GM10847 (cell line): ENCODE measurements around the gene NTHL1.
A peak's percentile ranks its signal among the peaks of the same experiment; 100 is the strongest.

Source experiments
- POLR2A ChIP-seq: IDR thresholded peaks from 2 replicates; pipeline ENCODE4 v1.6.1; 2011; ENCODE audit not compliant: insufficient read length; ENCODE audit errors: extremely low read depth

The NTHL1 gene

GRCh38 chr16:2047330-2048115 lies at the start of gene NTHL1, which contains the start of gene TSC2:
Gene NTHL1 (minus strand): TSS chr16:2047834. CDS start chr16:2047823, 11 bp downstream.
Gene TSC2 (plus strand): TSS chr16:2047985. CDS start chr16:2048616, 631 bp downstream.
- peak; percentile 76 for TF ChIP-seq POLR2A

- TF ChIP-seq POLR2A, result no peak
Measured at GRCh38 chr16:2096853-2097595, 49.4 kb upstream of the NTHL1 start.

DNA sequence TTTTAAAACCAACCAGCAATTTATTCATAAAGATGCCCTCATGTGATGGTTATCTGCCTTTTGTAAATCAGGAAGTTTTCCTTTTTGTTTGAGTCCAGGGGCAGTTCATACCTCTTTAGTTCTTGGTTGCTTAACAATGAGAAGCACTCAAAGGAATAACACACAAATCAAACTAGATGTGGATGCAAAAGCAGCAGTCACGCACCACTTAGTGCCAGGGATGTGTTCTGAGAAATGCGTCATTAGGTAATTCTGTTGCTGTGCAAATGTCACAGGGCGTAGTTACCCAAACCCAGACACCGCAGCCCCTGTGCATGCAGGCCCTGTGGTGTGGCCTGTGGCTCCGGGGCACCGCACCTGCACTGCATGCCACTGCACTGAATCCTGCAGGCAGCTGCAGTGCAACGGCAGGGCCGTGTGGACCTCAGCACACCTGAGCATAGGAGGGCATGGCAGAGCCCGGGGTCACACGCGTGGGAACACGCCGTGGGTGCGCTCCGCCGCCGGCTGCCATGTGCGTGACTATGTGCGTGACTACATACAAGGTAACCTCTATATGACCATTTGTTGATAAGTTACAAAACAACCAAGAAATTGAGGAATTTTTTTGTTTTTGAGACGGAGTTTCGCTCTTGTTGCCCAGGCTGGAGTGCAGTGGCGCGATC lies 48.4 kb upstream of the NTHL1 start:
- no peak for TF ChIP-seq POLR2A

- no peak for TF ChIP-seq POLR2A
Measured at GRCh38 chr16:2095315-2095853, 47.8 kb upstream of the NTHL1 start.

- TF ChIP-seq POLR2A, result no peak
Measured at GRCh38 chr16:2093793-2094192, 46.2 kb upstream of the NTHL1 start.

DNA sequence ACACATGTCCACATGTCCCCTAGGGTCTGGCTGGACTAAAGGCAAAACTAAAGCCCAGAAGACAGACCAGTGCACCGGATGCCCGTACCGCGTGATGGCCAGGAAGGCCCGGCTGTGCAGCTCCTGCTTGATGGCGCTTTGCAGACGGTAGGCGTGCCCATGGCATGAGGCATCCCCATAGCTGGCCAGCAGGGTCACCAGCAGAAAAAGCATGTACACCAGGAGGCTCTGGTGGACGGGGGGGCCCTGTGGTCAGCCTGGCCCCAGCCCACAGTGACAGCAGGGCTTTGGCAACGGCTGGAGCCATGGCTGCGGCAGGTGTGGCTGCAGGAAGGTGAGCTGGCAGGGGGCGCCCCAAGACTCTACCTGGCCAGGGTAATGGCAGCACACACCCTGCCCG lies 45.2 kb upstream of the NTHL1 start:
- no peak for TF ChIP-seq POLR2A

DNA sequence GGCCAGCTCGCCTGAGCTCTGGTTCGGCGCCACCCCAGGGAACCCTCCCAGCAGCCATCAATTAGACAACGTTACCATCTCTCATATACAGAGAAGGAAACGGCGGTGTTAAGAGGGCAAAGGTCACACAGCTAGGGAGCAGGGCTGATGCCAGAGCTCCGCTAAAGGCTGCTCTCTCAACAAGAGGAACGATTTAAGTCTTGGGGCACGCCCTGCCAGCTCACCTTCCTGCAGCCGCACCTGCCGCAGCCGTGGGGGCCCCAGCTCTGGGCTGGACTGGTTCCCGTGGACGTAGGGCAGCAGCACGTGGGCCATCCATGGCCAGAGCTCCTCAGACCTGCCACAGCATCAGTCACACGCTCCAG lies 44.6 kb upstream of the NTHL1 start:
- no peak for TF ChIP-seq POLR2A

DNA sequence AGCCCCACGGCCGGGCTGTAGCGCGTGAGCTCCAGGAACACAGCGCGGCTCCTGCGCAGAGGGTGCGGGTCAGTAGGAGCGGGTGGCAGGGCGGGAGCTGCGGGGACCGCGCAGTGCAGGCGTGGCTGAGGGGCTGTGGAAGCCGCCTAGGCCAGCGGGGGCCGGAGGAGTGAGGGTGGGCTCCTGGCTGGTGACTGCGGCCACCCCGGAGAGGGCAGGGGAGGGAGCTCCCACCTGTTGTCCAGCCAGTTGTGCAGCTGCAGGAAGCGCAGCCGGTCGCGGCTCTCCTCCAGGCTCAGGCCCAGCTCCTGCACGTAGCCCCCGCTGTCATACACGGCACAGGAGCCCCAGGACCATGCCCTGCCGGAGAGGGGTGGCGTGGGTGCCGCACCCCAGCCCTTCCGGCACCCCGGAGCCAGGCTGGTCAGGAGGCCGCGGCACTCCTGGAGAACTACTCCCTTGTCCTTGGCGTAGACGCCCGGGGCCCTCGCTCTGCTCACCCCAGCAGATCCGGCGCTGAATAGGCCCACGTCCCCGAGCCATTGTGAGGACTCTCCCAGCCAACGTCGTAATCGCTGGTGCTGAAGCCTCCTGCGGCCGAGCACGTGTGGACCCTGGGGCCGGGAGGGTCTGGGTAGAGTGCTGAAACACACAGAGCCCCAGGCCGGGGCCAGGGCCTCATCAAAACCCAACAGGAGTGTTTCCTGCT lies 44.1 kb upstream of the NTHL1 start:
- no peak for TF ChIP-seq POLR2A

- no peak for TF ChIP-seq POLR2A
Measured at GRCh38 chr16:2090777-2091546, 43.3 kb upstream of the NTHL1 start.

DNA sequence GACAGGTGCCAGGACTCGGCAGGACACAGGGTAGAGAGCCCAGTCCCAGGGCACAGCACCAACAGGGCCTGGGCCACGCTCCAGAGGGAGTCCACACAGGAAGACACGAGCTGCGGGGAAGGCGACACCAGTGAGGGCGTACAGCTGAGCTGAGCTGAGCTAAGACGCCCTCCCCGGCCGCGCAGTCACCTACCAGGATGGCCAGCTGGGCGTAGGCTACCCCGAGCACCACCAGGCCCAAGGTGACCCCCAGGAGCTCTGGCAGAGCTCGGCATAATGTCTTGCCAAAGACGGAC lies 42.8 kb upstream of the NTHL1 start:
- TF ChIP-seq POLR2A, result no peak

- TF ChIP-seq POLR2A, result no peak
Measured at GRCh38 chr16:2089706-2090480, 42.3 kb upstream of the NTHL1 start.

- TF ChIP-seq POLR2A, result no peak
Measured at GRCh38 chr16:2088759-2089358, 41.2 kb upstream of the NTHL1 start.

DNA sequence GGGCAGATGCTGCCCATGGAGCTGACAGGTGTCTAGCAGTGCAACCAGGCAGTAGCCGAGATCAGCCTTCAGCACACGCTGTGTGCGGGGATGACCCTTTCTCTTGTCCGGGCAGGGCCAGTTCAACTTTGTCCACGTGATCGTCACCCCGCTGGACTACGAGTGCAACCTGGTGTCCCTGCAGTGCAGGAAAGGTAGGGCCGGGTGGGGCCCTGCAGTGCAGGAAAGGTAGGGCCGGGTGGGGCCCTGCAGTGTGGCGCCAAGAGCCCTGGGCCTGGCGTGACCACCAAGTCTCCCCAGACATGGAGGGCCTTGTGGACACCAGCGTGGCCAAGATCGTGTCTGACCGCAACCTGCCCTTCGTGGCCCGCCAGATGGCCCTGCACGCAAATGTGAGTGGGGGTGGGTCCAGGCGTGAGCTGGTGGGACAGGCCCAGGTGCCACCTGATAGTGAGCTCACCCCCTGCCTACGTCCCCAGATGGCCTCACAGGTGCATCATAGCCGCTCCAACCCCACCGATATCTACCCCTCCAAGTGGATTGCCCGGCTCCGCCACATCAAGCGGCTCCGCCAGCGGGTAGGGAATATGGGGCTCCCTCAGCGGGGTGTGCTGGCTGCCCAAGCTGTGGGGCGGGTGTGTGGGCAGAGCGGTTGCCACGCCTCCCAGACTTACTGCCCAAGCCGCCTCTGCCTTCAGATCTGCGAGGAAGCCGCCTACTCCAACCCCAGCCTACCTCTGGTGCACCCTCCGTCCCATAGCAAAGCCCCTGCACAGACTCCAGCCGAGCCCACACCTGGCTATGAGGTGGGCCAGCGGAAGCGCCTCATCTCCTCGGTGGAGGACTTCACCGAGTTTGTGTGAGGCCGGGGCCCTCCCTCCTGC lies 40.4 kb upstream of the NTHL1 start:
- no peak for TF ChIP-seq POLR2A
